Endothelial cell of umbilical vein (primary cell): ENCODE data around the gene DNAL1. TPM values are rescaled to one million over a fixed set of nuclear protein-coding genes. Genes with fewer than 3 reads are reported as not detected.

ENCODE experiments used
- BruUV-seq: library from RNA; stranded (reverse); fragments of 400-500 nt; replicated peaks from 2 replicates; lab custom pipeline; 2021; lab: Mats Ljungman, UMichigan
- CTCF ChIA-PET: fragments of 300-600, 350-600 bp; sonication (Branson Sonifier 250); formaldehyde crosslinking; loops from one replicate; lab custom pipeline; 2021; ENCODE audit warnings: antibody characterized with exemption, inconsistent platforms; lab: Charles Lee
- POLR2A ChIA-PET: fragments of 300-600, 350-600 bp; sonication (Branson Sonifier 250); formaldehyde crosslinking; loops from one replicate; lab custom pipeline; 2021; ENCODE audit warnings: antibody characterized with exemption, inconsistent platforms; lab: Charles Lee
- DNase-seq: peaks from one replicate; pipeline ENCODE4 v3.0.0-alpha.2; 2011; ENCODE audit warnings: low read depth, low spot score
- FAIRE-seq: peaks from 2 replicates; lab custom pipeline; 2011; peaks lifted over from hg19 to GRCh38; lab: Jason Lieb, UNC
- H2AFZ ChIP-seq: 2 replicates; pipeline ENCODE4 v1.6.0; 2012; ENCODE audit warnings: low read depth, low read length, control low read depth, inconsistent platforms
- H3K27ac ChIP-seq: 2 replicates; pipeline ENCODE4 v1.5.1; 2011; ENCODE audit warnings: low read depth, mild to moderate bottlenecking, control low read depth, low read length, moderate library complexity; ENCODE audit not compliant: insufficient read depth
- H3K27me3 ChIP-seq, 2 experiments: 2 replicates each; pipeline versions ENCODE4 v1.6.0 to v1.6.1; 2011; ENCODE audit warnings: low read length in 2 of 2, mixed read lengths in 1 of 2; ENCODE audit not compliant: control insufficient read depth in 2 of 2, insufficient read depth in 2 of 2
- H3K36me3 ChIP-seq, 2 experiments: 2 replicates in 1 of 2; 3 replicates in 1 of 2; pipeline ENCODE4 v1.5.1; 2011; ENCODE audit warnings: low read length in 2 of 2, mild to moderate bottlenecking in 1 of 2, moderate library complexity in 1 of 2; ENCODE audit not compliant: control insufficient read depth in 2 of 2, insufficient read depth in 2 of 2; ENCODE audit errors: extremely low read depth in 1 of 2
- H3K4me1 ChIP-seq: 3 replicates; pipeline ENCODE4 v1.5.1; 2011; ENCODE audit warnings: mild to moderate bottlenecking, low read length; ENCODE audit not compliant: control insufficient read depth, insufficient read depth; ENCODE audit errors: extremely low read depth
- H3K4me2 ChIP-seq: 2 replicates; pipeline ENCODE4 v1.6.1; 2011; ENCODE audit warnings: low read length, control low read depth, mixed read lengths; ENCODE audit not compliant: insufficient read depth
- H3K4me3 ChIP-seq, 3 experiments: fragments of 200-600 bp in 1 of 3; sonication (generic), shearing (Covaris generic) in 1 of 3; replicated peaks in 1 of 3; 2 replicates each; pipeline ENCODE4 v1.5.1; 2011 to 2016; ENCODE audit warnings: control low read depth in 3 of 3, low read length in 3 of 3, mild to moderate bottlenecking in 2 of 3, inconsistent platforms in 1 of 3, low read depth in 1 of 3, moderate library complexity in 1 of 3; ENCODE audit not compliant: insufficient read depth in 1 of 3
- H3K79me2 ChIP-seq: 2 replicates; pipeline ENCODE4 v1.6.0; 2012; ENCODE audit warnings: low read length, inconsistent platforms; ENCODE audit not compliant: control insufficient read depth, insufficient read depth
- H3K9ac ChIP-seq: replicated peaks from 2 replicates; pipeline ENCODE3; 2011; ENCODE audit warnings: low read length, control low read depth; ENCODE audit not compliant: insufficient read depth; ENCODE audit errors: extremely low read depth
- H3K9me1 ChIP-seq: replicated peaks from 3 replicates; pipeline ENCODE4 v1.6.0; 2011; ENCODE audit warnings: mild to moderate bottlenecking, low read length; ENCODE audit not compliant: control insufficient read depth, insufficient read depth; ENCODE audit errors: extremely low read depth
- H3K9me3 ChIP-seq: replicated peaks from 2 replicates; pipeline ENCODE4 v1.5.1; 2012; ENCODE audit warnings: low read length, inconsistent platforms; ENCODE audit not compliant: control insufficient read depth, insufficient read depth
- H4K20me1 ChIP-seq: replicated peaks from 2 replicates; pipeline ENCODE3; 2011; ENCODE audit warnings: mild to moderate bottlenecking, low read length; ENCODE audit not compliant: control insufficient read depth, insufficient read depth; ENCODE audit errors: extremely low read depth
- EZH2 ChIP-seq: IDR thresholded peaks from 2 replicates; pipeline ENCODE4 v1.6.1; 2012; ENCODE audit warnings: borderline replicate concordance, low read depth, mild to moderate bottlenecking, moderate library complexity, low read length, inconsistent platforms; ENCODE audit not compliant: severe bottlenecking
- FOS ChIP-seq: IDR thresholded peaks from 2 replicates; pipeline ENCODE4 v1.6.1; 2011; ENCODE audit warnings: mild to moderate bottlenecking, low read length, moderate library complexity, borderline replicate concordance; ENCODE audit not compliant: insufficient read depth
- GATA2 ChIP-seq: IDR thresholded peaks from 2 replicates; pipeline ENCODE4 v1.7.0; 2011; ENCODE audit warnings: low read depth, mild to moderate bottlenecking, moderate library complexity, mixed read lengths, low read length; ENCODE audit not compliant: insufficient read length, insufficient read depth
- JUN ChIP-seq: IDR thresholded peaks from 2 replicates; pipeline ENCODE4 v1.6.1; 2011; ENCODE audit warnings: borderline replicate concordance, low read depth; ENCODE audit not compliant: insufficient read length, insufficient read depth
- MYC ChIP-seq: IDR thresholded peaks from one replicate; pipeline ENCODE4 v1.6.1; 2011; ENCODE audit warnings: mild to moderate bottlenecking, low read depth, low read length
- dilution Hi-C: fragments of 300-500 bp; cut with MboI; formaldehyde crosslinking; loops from one replicate; pipeline ENCODE4 v1.15.0; 2019; ENCODE audit warnings: low sequenced_read_pairs; ENCODE audit not compliant: extremely low pct_ligation_motif_present
- intact Hi-C: fragments of 100-400 bp; cut with micrococcal nuclease; formaldehyde crosslinking; loops from one replicate; pipeline ENCODE4 v1.10.0; 2022
- polyA plus RNA-seq, 4 experiments: library from polyadenylated mRNA; depleted of rRNA in 3 of 4; stranded (reverse) in 3 of 4; unstranded in 1 of 4; fragments of >200 nt; gene quantifications; 2 replicates each; pipeline versions ENCODE4 v1.2.1 to v1.2.3, GENCODE V29; 2011 to 2012; ENCODE audit warnings: missing spikeins in 1 of 4
- total RNA-seq: library from RNA; stranded (reverse); gene quantifications from 2 replicates; pipeline ENCODE4 v1.2.3, GENCODE V29; 2021
- TF ChIP-seq, protein P1 (sequence below), 2 donors: IDR thresholded peaks; 1 replicate in 1 of 2; 2 replicates in 1 of 2; pipeline ENCODE4 v1.5.1; 2011; ENCODE audit warnings: low read length in 2 of 2, mild to moderate bottlenecking in 2 of 2, moderate library complexity in 2 of 2, control low read depth in 1 of 2, inconsistent platforms in 1 of 2, low read depth in 1 of 2; ENCODE audit not compliant: insufficient read depth in 1 of 2; ENCODE audit errors: extremely low read depth in 1 of 2

DNAL1 gene
- total and polyA plus RNA-seq, 2 donors (not counting 3 experiments of a cell fraction or from before 2014, with no cell fraction given): 2.4 to 15.3 TPM

DNA sequence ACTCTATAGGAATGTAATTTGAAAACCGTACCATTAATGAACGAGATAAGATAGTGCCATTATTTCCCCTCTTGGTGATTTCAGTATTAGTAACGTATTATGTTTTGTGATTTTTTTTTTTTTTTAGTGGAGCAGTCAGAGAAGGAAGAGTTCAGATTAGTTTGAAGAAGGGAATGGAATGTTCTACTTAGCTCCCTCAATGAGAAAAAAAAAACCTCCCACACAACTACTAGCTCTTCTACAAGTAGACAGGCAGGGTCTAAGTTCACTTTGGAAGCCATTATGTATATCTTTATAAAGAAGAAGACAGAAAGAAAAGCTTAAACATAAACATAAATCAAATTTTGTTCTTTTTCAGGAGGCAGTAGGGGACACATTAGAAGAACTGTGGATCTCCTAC is 42.1 kb downstream of the DNAL1 start:
- CTCF ChIA-PET: interaction anchor here (1.6 kb wide), 2 partner anchors 19 to 179 kb away, joined by 3 to 4 read pairs; no protein-coding TSS in a partner anchor

DNA sequence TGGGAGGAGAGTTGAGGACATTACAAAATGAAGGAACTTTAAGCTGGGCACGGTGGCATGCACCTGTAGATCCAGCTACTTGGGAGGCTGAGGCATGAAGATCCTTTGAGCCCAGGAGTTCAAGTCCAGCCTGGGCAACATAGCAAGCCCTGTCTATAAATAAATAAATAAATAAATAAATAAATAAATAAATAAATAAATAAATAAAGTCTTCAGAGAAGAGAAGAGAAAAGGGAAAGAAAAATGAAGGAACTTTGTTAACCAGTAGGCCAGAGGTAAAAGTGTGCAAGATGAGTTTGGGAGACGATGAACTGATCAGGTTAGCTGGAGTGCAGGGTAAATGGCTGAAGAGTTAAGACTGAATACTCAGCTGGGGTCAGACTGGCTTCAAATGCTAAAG is 49.3 kb downstream of the DNAL1 start:
- Histone ChIP-seq H3K9me3 (no peaks in the 10 kb centered on the region), H3K27ac (no peak overlapping the region), H3K79me2 (no peaks in the 10 kb centered on the region), H4K20me1 (no peaks in the 10 kb centered on the region), H2AFZ (no peak overlapping the region), H3K36me3 (no peaks in the 10 kb centered on the region), H3K4me2 (no peak overlapping the region), H3K9ac (no peak overlapping the region), H3K9me1 (no peaks in the 10 kb centered on the region), H3K27me3 (no peaks in the 10 kb centered on the region), H3K4me3 (no peak overlapping the region), H3K4me1 (no peaks in the 10 kb centered on the region)
- intact Hi-C loops (no loop called here), dilution Hi-C loops (no loop called here)
- FAIRE-seq (no peak), DNase-seq (no peak)
- POLR2A ChIA-PET: no interaction called here
- TF ChIP-seq, protein P1, sequence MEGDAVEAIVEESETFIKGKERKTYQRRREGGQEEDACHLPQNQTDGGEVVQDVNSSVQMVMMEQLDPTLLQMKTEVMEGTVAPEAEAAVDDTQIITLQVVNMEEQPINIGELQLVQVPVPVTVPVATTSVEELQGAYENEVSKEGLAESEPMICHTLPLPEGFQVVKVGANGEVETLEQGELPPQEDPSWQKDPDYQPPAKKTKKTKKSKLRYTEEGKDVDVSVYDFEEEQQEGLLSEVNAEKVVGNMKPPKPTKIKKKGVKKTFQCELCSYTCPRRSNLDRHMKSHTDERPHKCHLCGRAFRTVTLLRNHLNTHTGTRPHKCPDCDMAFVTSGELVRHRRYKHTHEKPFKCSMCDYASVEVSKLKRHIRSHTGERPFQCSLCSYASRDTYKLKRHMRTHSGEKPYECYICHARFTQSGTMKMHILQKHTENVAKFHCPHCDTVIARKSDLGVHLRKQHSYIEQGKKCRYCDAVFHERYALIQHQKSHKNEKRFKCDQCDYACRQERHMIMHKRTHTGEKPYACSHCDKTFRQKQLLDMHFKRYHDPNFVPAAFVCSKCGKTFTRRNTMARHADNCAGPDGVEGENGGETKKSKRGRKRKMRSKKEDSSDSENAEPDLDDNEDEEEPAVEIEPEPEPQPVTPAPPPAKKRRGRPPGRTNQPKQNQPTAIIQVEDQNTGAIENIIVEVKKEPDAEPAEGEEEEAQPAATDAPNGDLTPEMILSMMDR (IDR thresholded peaks at IDR 0.05; ENCODE audit: extremely low read depth in 1 of 2, insufficient read depth in 1 of 2, low read depth in 1 of 2, low read length in 2 of 2): no peak
- no peak for TF ChIP-seq GATA2
- TF ChIP-seq FOS: no peak
- CTCF ChIA-PET: interaction anchor here (1.4 to 2.1 kb wide), 2 partner anchors 13 to 32 kb away, joined by 4 to 6 read pairs; no protein-coding TSS in a partner anchor
- no TSS peak for BruUV-seq

More for the DNA sequence above, 42.1 kb downstream of the DNAL1 start:
- POLR2A ChIA-PET: no interaction called here
- no peak overlapping the region for H3K27ac ChIP-seq
- no peak for TF ChIP-seq MYC
- TF ChIP-seq FOS: no peak
- TF ChIP-seq JUN: no peak
- no peak for TF ChIP-seq EZH2
- TF ChIP-seq, protein P1 (IDR thresholded peaks at IDR 0.05; ENCODE audit: extremely low read depth in 1 of 2, insufficient read depth in 1 of 2, low read depth in 1 of 2, low read length in 2 of 2): no peak
- no peak for TF ChIP-seq GATA2
- H3K9ac ChIP-seq: no peak overlapping the region
- H3K4me3 ChIP-seq: no peak overlapping the region
- H3K9me1 ChIP-seq: no peaks in the 10 kb centered on the region
- no peak overlapping the region for H2AFZ ChIP-seq
- intact Hi-C loops (no loop called here), dilution Hi-C loops (no loop called here)
- no peaks in the 10 kb centered on the region for H3K36me3 ChIP-seq
- H3K79me2 ChIP-seq: no peaks in the 10 kb centered on the region
- H3K9me3 ChIP-seq: no peaks in the 10 kb centered on the region
- DNase-seq (no peak), FAIRE-seq (no peak)
- no peaks in the 10 kb centered on the region for H3K4me1 ChIP-seq
- no peaks in the 10 kb centered on the region for H4K20me1 ChIP-seq
- BruUV-seq: no TSS peak
- no peak overlapping the region for H3K4me2 ChIP-seq
- H3K27me3 ChIP-seq: no peaks in the 10 kb centered on the region
